ENCODE data around the gene CFAP90. TPM values are rescaled to one million over a fixed set of nuclear protein-coding genes. Genes with fewer than 3 reads are reported as not detected.
A peak's percentile ranks its signal among the peaks of the same experiment; 100 is the strongest.

The CFAP90 gene
- total and polyA plus RNA-seq, 4 donors, result 13.0 to 29.8 (median 15.6) TPM

GRCh38 chr5:7872517-7873130, 21.7 kb upstream of the CFAP90 start:
- TF ChIP-seq, protein P1, sequence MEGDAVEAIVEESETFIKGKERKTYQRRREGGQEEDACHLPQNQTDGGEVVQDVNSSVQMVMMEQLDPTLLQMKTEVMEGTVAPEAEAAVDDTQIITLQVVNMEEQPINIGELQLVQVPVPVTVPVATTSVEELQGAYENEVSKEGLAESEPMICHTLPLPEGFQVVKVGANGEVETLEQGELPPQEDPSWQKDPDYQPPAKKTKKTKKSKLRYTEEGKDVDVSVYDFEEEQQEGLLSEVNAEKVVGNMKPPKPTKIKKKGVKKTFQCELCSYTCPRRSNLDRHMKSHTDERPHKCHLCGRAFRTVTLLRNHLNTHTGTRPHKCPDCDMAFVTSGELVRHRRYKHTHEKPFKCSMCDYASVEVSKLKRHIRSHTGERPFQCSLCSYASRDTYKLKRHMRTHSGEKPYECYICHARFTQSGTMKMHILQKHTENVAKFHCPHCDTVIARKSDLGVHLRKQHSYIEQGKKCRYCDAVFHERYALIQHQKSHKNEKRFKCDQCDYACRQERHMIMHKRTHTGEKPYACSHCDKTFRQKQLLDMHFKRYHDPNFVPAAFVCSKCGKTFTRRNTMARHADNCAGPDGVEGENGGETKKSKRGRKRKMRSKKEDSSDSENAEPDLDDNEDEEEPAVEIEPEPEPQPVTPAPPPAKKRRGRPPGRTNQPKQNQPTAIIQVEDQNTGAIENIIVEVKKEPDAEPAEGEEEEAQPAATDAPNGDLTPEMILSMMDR (IDR thresholded peaks at IDR 0.05; ENCODE audit: control extremely low read depth, extremely low read depth), result no peak
- Histone ChIP-seq H3K9ac (ENCODE audit: insufficient read depth in 1 of 2, low read length in 2 of 2) (no peak overlapping the region), H3K9me3 (ENCODE audit: control insufficient read depth in 4 of 4, insufficient read depth in 3 of 4, low read length in 3 of 4) (no peaks in the 10 kb centered on the region), H3K4me3 (no peak overlapping the region), H3K4me1 (ENCODE audit: control insufficient read depth in 5 of 5, insufficient read depth in 5 of 5, low read length in 5 of 5) (peaks cover 0 to 20% (median 5%) of the 10 kb centered on the region in 5 donors), H3K27me3 (ENCODE audit: control insufficient read depth in 3 of 3, insufficient read depth in 3 of 3, low read length in 2 of 3) (no peaks in the 10 kb centered on the region), H3K36me3 (ENCODE audit: control insufficient read depth in 4 of 4, insufficient read depth in 4 of 4, low read length in 4 of 4) (peaks cover 3 to 26% (median 11%) of the 10 kb centered on the region in 4 donors), H3K27ac (ENCODE audit: low read depth in 1 of 2, low read length in 1 of 2) (no peak overlapping the region)
- DNase-seq, result no peak
- 79 to 84% methylated on average over 4 of the region's 4 CpGs for WGBS, 2 donors
- no peak for ATAC-seq (ENCODE audit: insufficient read depth, low FRiP score)

- ATAC-seq (ENCODE audit: insufficient read depth, low FRiP score), result no peak
- WGBS, 2 donors, result 69 to 72% methylated on average over 2 of the region's 2 CpGs
- H3K4me3 ChIP-seq, result no peak overlapping the region
Measured at GRCh38 chr5:7871653-7872052, 20.7 kb upstream of the CFAP90 start.

GRCh38 chr5:7869474-7870136, 18.7 kb upstream of the CFAP90 start:
- peak overlapping the region; percentile 44 to 57 for H3K9ac ChIP-seq (ENCODE audit: insufficient read depth in 1 of 2, low read length in 2 of 2)
- no peaks in the 10 kb centered on the region for H3K27me3 ChIP-seq (ENCODE audit: control insufficient read depth in 3 of 3, insufficient read depth in 3 of 3, low read length in 2 of 3)
- 1 to 2% methylated on average over 40 to 41 of the region's 41 CpGs for WGBS, 2 donors
- H3K9me3 ChIP-seq (ENCODE audit: control insufficient read depth in 4 of 4, insufficient read depth in 3 of 4, low read length in 3 of 4), result no peaks in the 10 kb centered on the region
- ATAC-seq (ENCODE audit: insufficient read depth, low FRiP score) (peak; percentile 32), DNase-seq (peak in 1 of 3 donors; percentile 10)
- peak overlapping the region; percentile 99 for H3K4me3 ChIP-seq
- TF ChIP-seq, protein P1 (IDR thresholded peaks at IDR 0.05; ENCODE audit: control extremely low read depth, extremely low read depth), result no peak
- H3K27ac ChIP-seq (ENCODE audit: low read depth in 1 of 2, low read length in 1 of 2), result peak overlapping the region; percentile 94 to 96
- H3K36me3 ChIP-seq (ENCODE audit: control insufficient read depth in 4 of 4, insufficient read depth in 4 of 4, low read length in 4 of 4), result peaks cover 3 to 11% (median 7%) of the 10 kb centered on the region in 4 donors
- peaks cover 0 to 21% (median 9%) of the 10 kb centered on the region in 5 donors for H3K4me1 ChIP-seq (ENCODE audit: control insufficient read depth in 5 of 5, insufficient read depth in 5 of 5, low read length in 5 of 5)

More at GRCh38 chr5:7871653-7872052, 20.7 kb upstream of the CFAP90 start:
- Histone ChIP-seq H3K27ac (ENCODE audit: low read depth in 1 of 2, low read length in 1 of 2) (peak overlapping the region in 1 of 2 donors; percentile 15), H3K9me3 (ENCODE audit: control insufficient read depth in 4 of 4, insufficient read depth in 3 of 4, low read length in 3 of 4) (no peaks in the 10 kb centered on the region), H3K27me3 (ENCODE audit: control insufficient read depth in 3 of 3, insufficient read depth in 3 of 3, low read length in 2 of 3) (no peaks in the 10 kb centered on the region), H3K4me1 (ENCODE audit: control insufficient read depth in 5 of 5, insufficient read depth in 5 of 5, low read length in 5 of 5) (peaks cover 0 to 21% (median 9%) of the 10 kb centered on the region in 5 donors), H3K9ac (ENCODE audit: insufficient read depth in 1 of 2, low read length in 2 of 2) (no peak overlapping the region), H3K36me3 (ENCODE audit: control insufficient read depth in 4 of 4, insufficient read depth in 4 of 4, low read length in 4 of 4) (peaks cover 3 to 25% (median 11%) of the 10 kb centered on the region in 4 donors)
- TF ChIP-seq, protein P1 (IDR thresholded peaks at IDR 0.05; ENCODE audit: control extremely low read depth, extremely low read depth), result no peak
- DNase-seq, result no peak

Measured in lung (tissue), 12 donors.